ENCODE data around the gene SORCS2.

Gene SORCS2

GRCh38 chr4:7642741-7643458, 450.6 kb downstream of the SORCS2 start:
- DNase-seq: no peak
- no peaks in the 10 kb centered on the region for H3K27me3 ChIP-seq (replicated peaks)
- H3K27ac ChIP-seq: no peak overlapping the region
- no peak overlapping the region for H3K4me3 ChIP-seq (ENCODE audit: low read depth, low read length)
- no peak for TF ChIP-seq CTCF (IDR thresholded peaks at IDR 0.05; ENCODE audit: low read depth, low read length, missing control alignments)
- in situ Hi-C loops (cut with HindIII; ENCODE audit: low pct_ligation_motif_present, low sequenced_read_pairs): no loop called here
- H3K36me3 ChIP-seq (replicated peaks): no peaks in the 10 kb centered on the region

- no peak for DNase-seq
- TF ChIP-seq CTCF (IDR thresholded peaks at IDR 0.05; ENCODE audit: low read depth, low read length, missing control alignments): no peak
- no peaks in the 10 kb centered on the region for H3K27me3 ChIP-seq (replicated peaks)
- H3K4me3 ChIP-seq (ENCODE audit: low read depth, low read length): no peak overlapping the region
- H3K36me3 ChIP-seq (replicated peaks): no peaks in the 10 kb centered on the region
- no peak overlapping the region for H3K27ac ChIP-seq
- in situ Hi-C loops (cut with HindIII; ENCODE audit: low pct_ligation_motif_present, low sequenced_read_pairs): no loop called here
Measured at GRCh38 chr4:7645158-7645557, 452.8 kb downstream of the SORCS2 start.

- Histone ChIP-seq H3K27ac (no peak overlapping the region), H3K4me3 (ENCODE audit: low read depth, low read length) (no peak overlapping the region), H3K27me3 (replicated peaks) (no peaks in the 10 kb centered on the region), H3K36me3 (replicated peaks) (no peaks in the 10 kb centered on the region)
- no peak for TF ChIP-seq CTCF (IDR thresholded peaks at IDR 0.05; ENCODE audit: low read depth, low read length, missing control alignments)
- in situ Hi-C loops (cut with HindIII; ENCODE audit: low pct_ligation_motif_present, low sequenced_read_pairs): no loop called here
- DNase-seq: no peak
Measured at GRCh38 chr4:7645956-7646355, 453.6 kb downstream of the SORCS2 start.

GRCh38 chr4:7646384-7647061, 454.2 kb downstream of the SORCS2 start:
- no peak overlapping the region for H3K4me3 ChIP-seq (ENCODE audit: low read depth, low read length)
- H3K36me3 ChIP-seq (replicated peaks): no peaks in the 10 kb centered on the region
- no peak for DNase-seq
- TF ChIP-seq CTCF (IDR thresholded peaks at IDR 0.05; ENCODE audit: low read depth, low read length, missing control alignments): no peak
- in situ Hi-C loops (cut with HindIII; ENCODE audit: low pct_ligation_motif_present, low sequenced_read_pairs): no loop called here
- no peak overlapping the region for H3K27ac ChIP-seq
- H3K27me3 ChIP-seq (replicated peaks): no peaks in the 10 kb centered on the region

GRCh38 chr4:7647186-7647585, 454.8 kb downstream of the SORCS2 start:
- in situ Hi-C loops (cut with HindIII; ENCODE audit: low pct_ligation_motif_present, low sequenced_read_pairs): no loop called here
- H3K27me3 ChIP-seq (replicated peaks): no peaks in the 10 kb centered on the region
- no peaks in the 10 kb centered on the region for H3K36me3 ChIP-seq (replicated peaks)
- DNase-seq: no peak
- TF ChIP-seq CTCF (IDR thresholded peaks at IDR 0.05; ENCODE audit: low read depth, low read length, missing control alignments): no peak
- H3K27ac ChIP-seq: no peak overlapping the region
- H3K4me3 ChIP-seq (ENCODE audit: low read depth, low read length): no peak overlapping the region

Data from brain microvascular endothelial cell (primary cell).